ENCODE results near the gene DACH1.

DNA sequence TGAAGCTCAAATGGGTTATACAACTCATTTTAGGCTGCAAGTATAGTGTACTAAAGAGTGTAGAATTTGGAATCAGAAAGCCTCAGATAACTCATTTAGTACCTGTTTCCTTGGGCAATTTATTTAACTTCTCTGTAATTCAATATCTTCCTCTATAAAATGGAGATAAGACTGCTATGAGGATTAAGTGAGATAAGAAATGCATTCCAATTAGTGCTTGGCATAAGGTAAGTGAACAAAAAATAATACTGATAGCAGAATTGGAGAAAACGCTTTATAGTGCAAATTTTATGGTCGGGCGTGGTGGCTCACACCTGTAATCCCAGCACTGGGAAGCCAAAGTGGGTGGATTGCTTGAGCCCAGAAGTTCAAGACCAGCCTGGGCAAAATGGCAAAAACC lies 25.0 kb downstream of the DACH1 start:
- TF ChIP-seq, protein P1, sequence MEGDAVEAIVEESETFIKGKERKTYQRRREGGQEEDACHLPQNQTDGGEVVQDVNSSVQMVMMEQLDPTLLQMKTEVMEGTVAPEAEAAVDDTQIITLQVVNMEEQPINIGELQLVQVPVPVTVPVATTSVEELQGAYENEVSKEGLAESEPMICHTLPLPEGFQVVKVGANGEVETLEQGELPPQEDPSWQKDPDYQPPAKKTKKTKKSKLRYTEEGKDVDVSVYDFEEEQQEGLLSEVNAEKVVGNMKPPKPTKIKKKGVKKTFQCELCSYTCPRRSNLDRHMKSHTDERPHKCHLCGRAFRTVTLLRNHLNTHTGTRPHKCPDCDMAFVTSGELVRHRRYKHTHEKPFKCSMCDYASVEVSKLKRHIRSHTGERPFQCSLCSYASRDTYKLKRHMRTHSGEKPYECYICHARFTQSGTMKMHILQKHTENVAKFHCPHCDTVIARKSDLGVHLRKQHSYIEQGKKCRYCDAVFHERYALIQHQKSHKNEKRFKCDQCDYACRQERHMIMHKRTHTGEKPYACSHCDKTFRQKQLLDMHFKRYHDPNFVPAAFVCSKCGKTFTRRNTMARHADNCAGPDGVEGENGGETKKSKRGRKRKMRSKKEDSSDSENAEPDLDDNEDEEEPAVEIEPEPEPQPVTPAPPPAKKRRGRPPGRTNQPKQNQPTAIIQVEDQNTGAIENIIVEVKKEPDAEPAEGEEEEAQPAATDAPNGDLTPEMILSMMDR (IDR thresholded peaks at IDR 0.05): no peak
- no peak for TF ChIP-seq POLR2A (IDR thresholded peaks at IDR 0.05)

Measured in tibial nerve (tissue), 3 donors.